ENCODE measurements around the gene DPP4.

DNA sequence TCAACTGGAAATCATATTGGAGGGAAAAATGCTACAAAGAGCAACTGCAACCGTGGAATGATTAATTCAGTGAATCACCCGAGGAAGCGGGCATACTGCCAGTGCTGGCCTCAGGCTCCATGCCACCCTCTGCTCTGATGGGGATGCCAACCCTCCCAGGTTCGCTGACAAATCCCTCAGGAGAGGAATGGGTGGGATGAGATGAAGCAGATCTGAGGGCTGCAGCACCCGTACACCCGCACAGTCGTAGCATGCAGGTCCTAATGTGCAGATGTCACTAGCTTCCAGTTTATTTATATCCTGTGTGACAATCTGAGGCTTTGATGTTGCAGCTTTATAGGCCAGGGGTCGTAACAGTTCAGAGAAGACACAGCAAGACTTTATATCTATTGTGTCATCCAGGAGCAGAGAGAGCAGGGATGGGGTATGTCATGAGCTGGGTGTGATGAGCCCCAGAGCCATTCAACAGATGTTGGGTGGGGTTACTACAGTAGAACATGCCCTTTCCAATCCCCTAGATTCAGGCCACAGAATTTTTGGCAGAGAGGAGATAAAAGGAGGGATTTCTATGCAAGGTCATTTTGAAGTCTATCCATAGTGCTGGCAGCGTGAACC is 44.6 kb downstream of the DPP4 start:
- TF ChIP-seq, protein P1, sequence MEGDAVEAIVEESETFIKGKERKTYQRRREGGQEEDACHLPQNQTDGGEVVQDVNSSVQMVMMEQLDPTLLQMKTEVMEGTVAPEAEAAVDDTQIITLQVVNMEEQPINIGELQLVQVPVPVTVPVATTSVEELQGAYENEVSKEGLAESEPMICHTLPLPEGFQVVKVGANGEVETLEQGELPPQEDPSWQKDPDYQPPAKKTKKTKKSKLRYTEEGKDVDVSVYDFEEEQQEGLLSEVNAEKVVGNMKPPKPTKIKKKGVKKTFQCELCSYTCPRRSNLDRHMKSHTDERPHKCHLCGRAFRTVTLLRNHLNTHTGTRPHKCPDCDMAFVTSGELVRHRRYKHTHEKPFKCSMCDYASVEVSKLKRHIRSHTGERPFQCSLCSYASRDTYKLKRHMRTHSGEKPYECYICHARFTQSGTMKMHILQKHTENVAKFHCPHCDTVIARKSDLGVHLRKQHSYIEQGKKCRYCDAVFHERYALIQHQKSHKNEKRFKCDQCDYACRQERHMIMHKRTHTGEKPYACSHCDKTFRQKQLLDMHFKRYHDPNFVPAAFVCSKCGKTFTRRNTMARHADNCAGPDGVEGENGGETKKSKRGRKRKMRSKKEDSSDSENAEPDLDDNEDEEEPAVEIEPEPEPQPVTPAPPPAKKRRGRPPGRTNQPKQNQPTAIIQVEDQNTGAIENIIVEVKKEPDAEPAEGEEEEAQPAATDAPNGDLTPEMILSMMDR (conservative IDR thresholded peaks at IDR 0.05; ENCODE audit: low read depth, low read length), result no peak
- no peak for TF ChIP-seq EZH2 (IDR thresholded peaks at IDR 0.05; ENCODE audit: borderline replicate concordance, low read depth, low read length, poor library complexity, severe bottlenecking)

All from A673 (cell line).